Coronary artery (tissue), 2 donors: ENCODE data around the gene CDKL4.
"Not testable (repeated sequence)": the region's sequence is repeated elsewhere in the genome, so short reads cannot be mapped to it uniquely, and the experiment has no call there.

Experiments
- DNase-seq: peaks from one replicate; pipeline ENCODE4 v3.0.0-alpha.2; 2017; ENCODE audit warnings: low spot score
- H3K27ac ChIP-seq, 2 donors: fragments of 200-600 bp; sonication (generic); one replicate each; pipeline ENCODE4 v1.5.1; 2016 to 2019
- H3K4me3 ChIP-seq: fragments of 200-600 bp; sonication (generic); 2 replicates; pipeline ENCODE4 v1.5.1; 2016; ENCODE audit warnings: mild to moderate bottlenecking, moderate library complexity
- CTCF ChIP-seq: fragments of 200-600 bp; sonication (generic); IDR thresholded peaks from one replicate; pipeline ENCODE4 v1.5.1; 2019; ENCODE audit warnings: antibody characterized with exemption

CDKL4 gene

GRCh38 chr2:39179974-39180960 lies 63.5 kb downstream of the CDKL4 start:
- Histone ChIP-seq H3K4me3 (no peak overlapping the region), H3K27ac (no peak overlapping the region)
- no peak for TF ChIP-seq CTCF
- no peak for DNase-seq

GRCh38 chr2:39178756-39179155 lies 65.0 kb downstream of the CDKL4 start:
- TF ChIP-seq CTCF = no peak
- H3K4me3 ChIP-seq = no peak overlapping the region
- H3K27ac ChIP-seq = no peak overlapping the region
- DNase-seq = no peak

GRCh38 chr2:39176997-39177396 lies 66.8 kb downstream of the CDKL4 start:
- DNase-seq = no peak
- TF ChIP-seq CTCF = no peak
- H3K4me3 ChIP-seq = no peak overlapping the region
- no peak overlapping the region for H3K27ac ChIP-seq

- no peak overlapping the region for H3K27ac ChIP-seq
These were observed 68.6 kb downstream of the CDKL4 start for GRCh38 chr2:39175026-39175812.

GRCh38 chr2:39174022-39174421 lies 69.7 kb downstream of the CDKL4 start:
- no peak for DNase-seq
- no peak for TF ChIP-seq CTCF
- Histone ChIP-seq H3K27ac (no peak overlapping the region), H3K4me3 (no peak overlapping the region)

More at GRCh38 chr2:39175026-39175812, 68.6 kb downstream of the CDKL4 start:
- H3K4me3 ChIP-seq = no peak overlapping the region
- TF ChIP-seq CTCF = no peak
- DNase-seq = no peak

- H3K4me3 ChIP-seq, DNase-seq: not testable (repeated sequence)
These were observed 71.6 kb downstream of the CDKL4 start for GRCh38 chr2:39172047-39172706.

GRCh38 chr2:39171621-39172020 lies 72.1 kb downstream of the CDKL4 start:
- no peak for DNase-seq

More at GRCh38 chr2:39172047-39172706, 71.6 kb downstream of the CDKL4 start:
- H3K27ac ChIP-seq = not testable (repeated sequence)

More at GRCh38 chr2:39171621-39172020, 72.1 kb downstream of the CDKL4 start:
- no peak overlapping the region for H3K27ac ChIP-seq
- no peak for TF ChIP-seq CTCF
- H3K4me3 ChIP-seq = no peak overlapping the region
